ENCODE results near the gene KRTAP2-1.

Gene KRTAP2-1

DNA sequence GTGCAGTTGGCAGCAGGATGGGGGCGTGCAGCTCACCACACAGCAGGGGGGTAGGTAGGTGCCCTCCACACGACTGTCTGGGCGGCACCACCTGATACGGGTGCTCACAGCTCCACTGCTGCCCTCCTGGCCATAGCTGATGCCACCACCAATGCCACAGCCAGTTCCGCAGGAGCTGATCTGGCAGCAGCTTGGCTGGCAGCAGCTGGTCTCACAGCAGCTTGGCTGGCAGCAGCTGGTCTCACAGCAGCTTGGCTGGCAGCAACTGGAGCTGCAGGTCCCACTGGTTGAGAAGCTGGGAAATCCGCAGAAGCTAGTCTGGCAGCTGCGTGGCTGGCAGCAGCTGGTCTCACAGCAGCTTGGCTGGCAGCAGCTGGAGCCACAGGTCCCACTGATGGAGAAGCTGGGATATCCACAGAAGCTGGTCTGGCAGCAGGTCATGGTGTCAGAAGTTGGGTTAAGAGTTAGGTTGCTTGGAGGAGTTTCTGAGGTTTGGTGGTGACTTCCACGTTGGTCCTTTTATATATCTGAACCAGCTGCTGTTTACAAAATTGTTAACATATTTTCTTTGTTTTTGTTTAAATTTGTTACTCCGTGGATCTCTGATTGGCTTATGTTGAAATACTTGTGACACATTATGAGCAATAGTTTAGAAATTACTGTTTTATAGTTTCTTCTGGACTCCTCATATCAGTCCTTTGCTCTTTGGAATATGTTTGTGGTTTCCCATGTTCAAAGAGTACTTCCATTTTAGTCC, 20.2 kb downstream of the KRTAP2-1 start, which contains the start of gene KRTAP1-5:
Gene KRTAP1-5, minus strand, starts transcription at position 494 of the 757 bp plus-strand sequence. Its CDS starts 53 bp downstream, at position 441.
- H3K4me3 ChIP-seq (ENCODE audit: low read depth, low read length), result no peak within 1 kb of the TSS

DNA sequence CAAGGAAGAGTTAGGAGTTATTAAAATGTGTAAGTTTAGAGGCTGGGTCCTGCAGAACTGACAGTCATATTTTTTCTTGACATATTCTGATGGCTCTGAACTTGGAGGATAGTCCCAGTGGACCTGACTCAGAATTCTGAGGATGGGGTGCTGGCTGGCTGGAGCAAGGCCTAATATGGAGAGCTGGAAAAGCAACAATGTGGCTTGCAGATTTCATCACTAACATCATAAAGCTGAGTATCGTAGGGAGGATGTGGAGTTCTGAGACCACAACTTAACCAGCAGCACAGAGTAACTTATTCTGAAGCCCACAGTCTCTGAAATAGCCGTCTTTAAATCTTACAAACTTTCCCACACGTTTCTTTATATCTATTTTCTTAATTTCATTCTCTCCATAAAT, 22.4 kb downstream of the KRTAP2-1 start:
- H3K4me3 ChIP-seq (ENCODE audit: low read depth, low read length), result no peak overlapping the region
- TF ChIP-seq, protein P1, sequence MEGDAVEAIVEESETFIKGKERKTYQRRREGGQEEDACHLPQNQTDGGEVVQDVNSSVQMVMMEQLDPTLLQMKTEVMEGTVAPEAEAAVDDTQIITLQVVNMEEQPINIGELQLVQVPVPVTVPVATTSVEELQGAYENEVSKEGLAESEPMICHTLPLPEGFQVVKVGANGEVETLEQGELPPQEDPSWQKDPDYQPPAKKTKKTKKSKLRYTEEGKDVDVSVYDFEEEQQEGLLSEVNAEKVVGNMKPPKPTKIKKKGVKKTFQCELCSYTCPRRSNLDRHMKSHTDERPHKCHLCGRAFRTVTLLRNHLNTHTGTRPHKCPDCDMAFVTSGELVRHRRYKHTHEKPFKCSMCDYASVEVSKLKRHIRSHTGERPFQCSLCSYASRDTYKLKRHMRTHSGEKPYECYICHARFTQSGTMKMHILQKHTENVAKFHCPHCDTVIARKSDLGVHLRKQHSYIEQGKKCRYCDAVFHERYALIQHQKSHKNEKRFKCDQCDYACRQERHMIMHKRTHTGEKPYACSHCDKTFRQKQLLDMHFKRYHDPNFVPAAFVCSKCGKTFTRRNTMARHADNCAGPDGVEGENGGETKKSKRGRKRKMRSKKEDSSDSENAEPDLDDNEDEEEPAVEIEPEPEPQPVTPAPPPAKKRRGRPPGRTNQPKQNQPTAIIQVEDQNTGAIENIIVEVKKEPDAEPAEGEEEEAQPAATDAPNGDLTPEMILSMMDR (IDR thresholded peaks at IDR 0.05; ENCODE audit: borderline replicate concordance, insufficient read depth, low read depth, low read length), result no peak

More for the DNA sequence above, 20.2 kb downstream of the KRTAP2-1 start, which contains the start of gene KRTAP1-5:
- TF ChIP-seq, protein P1 (IDR thresholded peaks at IDR 0.05; ENCODE audit: borderline replicate concordance, insufficient read depth, low read depth, low read length), result no peak

DNA sequence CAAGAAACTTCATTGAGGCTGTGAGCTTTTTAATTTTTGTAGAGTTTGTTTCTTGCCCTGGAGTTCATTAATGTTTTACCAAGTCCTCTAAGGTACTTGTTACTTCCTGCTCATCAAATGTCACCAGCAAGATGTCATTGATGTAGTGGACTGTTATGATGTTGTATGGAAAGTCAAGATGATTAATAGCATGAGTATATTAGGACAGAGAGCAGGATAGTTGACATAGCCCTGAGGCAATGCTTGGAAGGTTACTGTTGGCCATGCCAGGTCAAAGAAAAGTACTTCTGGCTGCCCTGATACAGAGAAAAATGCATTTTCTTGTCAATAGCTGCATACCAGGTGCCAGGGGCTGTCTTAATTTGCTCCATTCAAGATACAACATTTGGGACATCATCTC, 26.8 kb downstream of the KRTAP2-1 start:
- TF ChIP-seq, protein P1 (IDR thresholded peaks at IDR 0.05; ENCODE audit: borderline replicate concordance, insufficient read depth, low read depth, low read length), result no peak
- no peak overlapping the region for H3K4me3 ChIP-seq (ENCODE audit: low read depth, low read length)

DNA sequence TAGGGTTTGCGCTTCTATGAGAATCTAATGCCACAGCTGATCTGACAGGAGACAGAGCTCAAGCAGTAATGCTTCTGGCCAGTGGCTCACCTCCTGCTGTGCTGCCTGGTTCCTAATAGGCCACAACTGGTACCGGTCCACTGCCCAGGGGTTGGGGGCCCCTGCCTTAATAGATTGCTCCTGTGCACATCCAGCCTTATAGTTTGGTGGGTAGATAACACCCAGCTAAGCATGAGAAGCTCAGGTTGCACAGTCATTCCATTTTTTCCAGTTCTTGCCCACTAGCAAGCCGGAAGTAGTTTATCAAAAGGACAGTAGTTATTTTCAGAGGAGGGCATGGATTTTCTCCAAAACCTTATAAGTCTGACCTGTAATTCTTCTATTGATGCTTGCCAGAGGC, 27.7 kb downstream of the KRTAP2-1 start:
- H3K4me3 ChIP-seq (ENCODE audit: low read depth, low read length), result no peak overlapping the region
- TF ChIP-seq, protein P1 (IDR thresholded peaks at IDR 0.05; ENCODE audit: borderline replicate concordance, insufficient read depth, low read depth, low read length), result no peak

DNA sequence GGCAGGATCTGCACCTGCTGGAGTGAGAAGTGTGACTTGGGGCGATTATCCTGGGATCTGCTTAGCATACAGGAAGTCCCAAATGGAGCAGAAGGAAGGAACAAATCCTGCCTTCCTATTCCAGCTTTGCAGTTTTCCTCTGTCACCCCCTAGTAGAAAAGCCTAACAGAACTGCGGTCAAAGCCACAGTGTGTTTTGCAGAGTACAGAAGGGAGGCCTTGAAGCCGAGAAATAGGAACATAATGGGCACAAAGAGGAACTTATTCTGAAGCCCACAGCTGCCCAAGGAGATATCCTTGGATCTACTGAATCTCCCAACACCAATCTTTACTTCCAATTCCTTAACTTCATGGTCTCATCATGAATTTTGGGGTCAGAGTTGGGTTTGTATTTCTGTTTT, 28.6 kb downstream of the KRTAP2-1 start:
- TF ChIP-seq, protein P1 (IDR thresholded peaks at IDR 0.05; ENCODE audit: borderline replicate concordance, insufficient read depth, low read depth, low read length), result no peak

DNA sequence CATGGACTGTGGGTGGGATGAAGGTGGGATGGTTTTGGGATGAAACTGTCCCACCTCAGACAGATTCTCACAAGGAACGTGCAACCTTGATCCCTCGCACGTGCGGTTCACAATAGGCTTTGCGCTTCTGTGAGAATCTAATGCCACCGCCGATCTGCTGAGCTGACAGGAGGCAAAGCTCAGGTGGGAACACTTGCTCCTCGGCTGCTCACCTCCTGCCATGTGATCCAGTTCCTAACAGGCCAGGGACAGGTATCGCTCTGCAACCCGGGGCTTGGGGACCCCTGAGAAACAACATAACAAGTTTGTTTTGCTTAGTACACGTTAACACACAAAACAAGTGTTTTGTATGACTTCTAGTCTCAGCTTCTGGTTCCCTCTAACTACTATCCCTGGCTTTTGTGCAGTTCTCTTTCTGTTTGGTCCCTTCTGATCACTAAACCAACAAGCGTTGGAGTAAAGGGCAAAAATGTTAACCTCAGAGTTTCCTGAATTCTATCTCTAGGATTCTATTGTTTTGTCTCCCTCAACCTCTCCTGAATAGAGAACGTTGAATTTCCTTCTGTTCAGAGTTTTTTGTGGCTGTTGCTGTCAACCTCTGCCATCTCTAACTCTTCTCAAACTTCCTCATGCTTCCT, 30.4 kb downstream of the KRTAP2-1 start:
- no peak overlapping the region for H3K4me3 ChIP-seq (ENCODE audit: low read depth, low read length)
- TF ChIP-seq, protein P1 (IDR thresholded peaks at IDR 0.05; ENCODE audit: borderline replicate concordance, insufficient read depth, low read depth, low read length), result no peak

More for the DNA sequence above, 28.6 kb downstream of the KRTAP2-1 start:
- no peak overlapping the region for H3K4me3 ChIP-seq (ENCODE audit: low read depth, low read length)
